Measurements from ENCODE around the gene FOXJ3. TPM values are rescaled to one million over a fixed set of nuclear protein-coding genes. Genes with fewer than 3 reads are reported as not detected.

The FOXJ3 gene
- total RNA-seq: 86.3 TPM

DNA sequence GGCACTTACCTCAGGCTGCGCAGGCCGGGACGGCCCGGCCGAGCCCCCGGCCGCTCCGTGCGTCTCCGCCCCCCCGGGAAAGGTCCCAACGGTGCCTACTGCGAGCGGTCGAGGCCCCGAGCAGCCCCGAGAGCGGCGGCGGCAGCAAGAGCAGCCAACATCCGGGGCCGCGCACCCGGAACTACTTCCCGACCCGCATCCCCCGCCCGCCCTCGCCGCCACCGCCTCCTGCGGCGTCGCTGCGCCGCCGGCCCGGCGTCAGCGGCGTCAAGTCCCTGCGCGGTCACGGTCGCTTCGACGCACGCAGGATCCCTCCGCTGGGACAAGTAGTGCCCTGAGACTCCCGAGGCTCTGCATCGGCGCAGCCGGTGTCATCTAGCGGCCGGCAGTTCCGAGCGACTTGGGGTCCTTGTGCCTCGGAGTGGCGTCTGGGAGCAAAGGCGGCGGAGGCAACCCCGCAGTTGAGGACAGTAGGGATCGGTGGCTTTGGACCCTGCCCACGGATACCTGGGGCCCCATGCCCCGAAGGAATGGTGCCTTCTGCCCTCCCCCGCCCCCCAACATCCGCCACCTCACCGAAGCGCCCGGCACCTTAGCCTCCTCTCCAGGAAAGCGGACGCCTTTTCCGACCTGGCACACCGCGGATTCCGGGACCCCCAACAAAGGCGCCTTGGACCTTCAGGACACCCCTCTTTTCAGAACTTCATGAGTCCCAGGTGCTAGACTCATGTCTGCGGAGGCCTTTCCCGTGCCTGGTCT, at the start of gene FOXJ3:
Gene FOXJ3 (minus strand): TSS at position 186 of the 759 bp plus-strand sequence. CDS start 24,142 bp downstream, outside the sequence.

DNA sequence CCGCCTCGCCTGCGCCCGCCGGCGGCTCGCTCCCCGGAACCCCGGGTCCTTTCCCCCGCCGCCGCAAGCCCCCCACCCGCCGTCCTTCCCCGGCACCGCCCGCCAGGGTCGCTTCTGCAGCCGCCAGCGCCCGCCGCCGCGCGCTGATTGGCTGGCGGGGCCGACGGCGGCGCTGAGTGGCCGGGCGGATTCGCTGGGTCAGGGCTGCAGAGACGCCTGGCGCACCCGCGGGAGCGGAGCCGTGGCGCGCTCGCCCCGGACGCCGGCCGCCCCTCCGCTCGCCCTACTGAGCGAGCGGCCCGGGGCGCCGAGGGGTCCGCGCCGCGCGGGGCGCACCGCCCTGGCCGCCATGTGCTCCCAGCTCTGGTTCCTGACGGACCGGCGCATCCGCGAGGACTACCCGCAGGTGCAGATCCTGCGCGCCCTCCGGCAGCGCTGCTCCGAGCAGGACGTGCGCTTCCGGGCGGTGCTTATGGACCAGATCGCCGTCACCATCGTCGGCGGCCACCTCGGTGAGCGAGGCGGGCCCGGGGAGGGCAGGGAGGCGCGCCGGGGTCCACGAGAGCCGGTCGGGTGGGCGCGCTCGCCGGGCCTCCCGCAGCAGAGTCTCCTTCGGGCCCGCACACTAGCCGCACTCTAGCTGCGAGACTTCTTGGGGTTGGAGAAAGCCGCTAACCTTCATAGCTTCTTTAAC, 45.7 kb upstream of the FOXJ3 start, which contains the start of gene RIMKLA:
Gene RIMKLA (plus strand): TSS at position 207 of the 694 bp plus-strand sequence. CDS start 143 bp downstream, at position 350.

GRCh38 chr1:42164551-42165420, 170.2 kb downstream of the FOXJ3 start, which contains the start of gene GUCA2A:
Gene GUCA2A (minus strand): TSS chr1:42164745. CDS start chr1:42164712, 33 bp downstream.

GRCh38 chr1:42152907-42153600, 182.0 kb downstream of the FOXJ3 start, which contains the start of gene GUCA2B:
Gene GUCA2B (plus strand): TSS chr1:42153410. CDS start chr1:42153451, 41 bp downstream.

Other genes starting within 250 kb of the FOXJ3 start
- gene GUCA2B, start 181.8 kb downstream of the FOXJ3 start, total RNA-seq: not detected
- not detected for gene GUCA2A, start 170.5 kb downstream of the FOXJ3 start, total RNA-seq
- gene RIMKLA, start 45.6 kb upstream of the FOXJ3 start, total RNA-seq: 8.2 TPM
- 4.6 TPM for gene ZMYND12, start 120.8 kb upstream of the FOXJ3 start, total RNA-seq
- 29.7 TPM for gene PPCS, start 121.3 kb upstream of the FOXJ3 start, total RNA-seq
- 8.5 TPM for gene CCDC30, start 128.1 kb upstream of the FOXJ3 start, total RNA-seq

All from camera-type eye (tissue), 1 donor.